ENCODE measurements around the gene MISP3.

The MISP3 gene

GRCh38 chr19:14054099-14054498, 18.5 kb upstream of the MISP3 start:
- no peak for DNase-seq

DNA sequence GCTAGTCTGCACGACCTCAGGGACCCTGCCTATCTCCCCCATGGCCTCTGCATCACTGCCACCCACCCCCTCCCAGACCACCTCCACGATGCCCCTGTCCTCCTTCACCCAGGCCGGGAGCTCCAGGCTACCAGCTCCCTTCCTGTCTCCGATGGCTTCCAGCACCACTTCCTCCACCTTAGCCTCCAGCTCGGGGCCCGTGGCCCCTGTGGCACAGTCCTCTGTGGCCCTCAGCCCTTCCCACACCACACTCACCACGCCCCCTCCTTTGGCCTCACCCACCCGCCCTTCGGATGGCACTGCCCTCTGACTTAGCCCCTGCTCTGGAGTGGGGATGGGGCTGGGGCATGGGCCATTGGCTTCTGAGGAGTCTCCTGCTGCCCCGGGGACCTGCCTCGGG, 17.9 kb upstream of the MISP3 start:
- DNase-seq, result no peak

GRCh38 chr19:14055396-14055795, 17.2 kb upstream of the MISP3 start:
- no peak for DNase-seq

- no peak for DNase-seq
These were observed 16.4 kb upstream of the MISP3 start for GRCh38 chr19:14056069-14056666.

GRCh38 chr19:14056741-14057356, 15.7 kb upstream of the MISP3 start:
- no peak for DNase-seq

DNA sequence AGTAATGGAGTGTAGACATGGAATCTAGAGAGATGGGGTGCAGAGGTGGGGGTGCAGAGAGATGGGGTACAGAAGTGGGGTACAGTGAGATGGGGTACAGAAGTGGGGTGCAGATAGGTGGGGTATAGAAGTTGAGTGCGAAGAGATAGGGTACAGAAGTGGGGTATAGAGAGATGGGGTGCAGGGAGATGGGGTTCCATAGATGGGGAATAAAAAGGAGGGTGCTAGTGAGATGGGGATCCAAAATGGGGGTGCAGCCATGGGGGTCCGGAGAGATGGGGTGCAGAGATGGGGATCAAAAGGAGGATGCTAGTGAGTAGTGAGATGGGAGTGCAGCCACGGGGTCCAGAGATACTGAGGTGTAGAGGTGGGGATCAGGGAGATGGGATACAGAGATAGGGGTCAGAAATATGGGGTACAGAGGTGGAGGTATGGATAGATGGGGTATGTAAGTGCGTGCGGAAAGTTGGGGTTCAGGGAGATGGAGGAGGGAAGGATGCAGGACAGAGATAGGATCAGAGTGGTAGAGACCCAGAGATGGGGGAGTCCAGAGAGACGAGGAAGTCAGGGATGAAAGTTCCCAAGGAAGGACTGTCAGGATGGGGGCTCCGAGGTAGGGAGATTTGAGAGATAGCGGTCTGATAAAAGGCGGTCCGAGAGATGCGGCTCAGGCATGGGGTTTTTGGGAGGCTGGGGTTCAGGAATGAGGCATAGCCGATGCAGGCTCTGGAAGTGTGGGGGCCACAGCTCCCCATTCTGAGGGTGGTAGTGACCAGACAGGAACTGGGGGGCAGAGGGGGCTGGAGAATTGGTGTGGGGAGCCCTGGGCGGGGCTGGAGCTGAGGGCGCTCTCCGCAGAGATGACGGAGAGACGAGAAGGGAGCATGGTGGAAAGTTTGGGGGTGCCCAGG, 14.1 kb upstream of the MISP3 start:
- no peak for DNase-seq

GRCh38 chr19:14059093-14059480, 13.5 kb upstream of the MISP3 start:
- no peak for DNase-seq

GRCh38 chr19:14059652-14060155, 12.9 kb upstream of the MISP3 start:
- DNase-seq, result no peak

GRCh38 chr19:14061081-14061749, 11.4 kb upstream of the MISP3 start:
- no peak for DNase-seq

DNA sequence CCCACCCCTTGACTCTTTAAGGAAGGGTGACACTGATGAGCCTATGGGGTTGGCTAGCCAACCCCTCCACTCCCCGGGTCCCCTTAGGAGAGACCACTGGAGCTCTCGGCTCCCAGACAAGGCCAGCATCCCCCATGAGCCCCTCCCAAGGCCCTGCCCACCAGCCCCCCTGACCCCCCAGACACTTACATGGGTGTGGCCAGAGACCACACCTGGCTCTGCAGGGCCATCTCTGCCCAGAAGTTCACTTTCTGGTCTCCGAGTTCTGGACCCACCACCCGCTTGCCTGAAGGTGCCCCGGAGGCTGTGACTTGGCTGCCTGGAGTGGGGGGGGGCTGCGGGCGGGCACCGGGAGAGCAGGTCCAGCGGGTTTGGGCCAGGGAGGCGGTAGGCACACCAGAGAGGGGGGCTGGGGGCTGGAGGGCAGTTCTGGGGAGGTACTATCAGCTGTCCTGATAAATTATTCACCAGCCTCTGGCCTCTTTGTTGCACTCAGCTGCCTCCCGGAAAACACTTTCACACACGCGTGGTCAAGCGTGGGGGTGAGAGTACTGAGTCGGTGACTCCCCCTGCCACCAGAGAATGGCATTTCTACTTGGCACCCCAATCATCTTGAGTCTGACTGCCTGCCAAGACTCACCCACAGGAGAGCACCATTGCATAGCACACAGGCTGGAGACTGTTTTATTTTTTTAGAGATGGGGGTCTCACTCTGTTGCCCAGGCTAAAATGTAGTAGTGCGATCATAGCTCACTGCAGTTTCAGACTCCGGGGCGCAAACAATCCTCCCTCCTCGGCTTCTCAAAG, 10.6 kb upstream of the MISP3 start, which contains the start of gene PALM3:
Gene PALM3, minus strand, starts transcription at position 326 of the 807 bp plus-strand sequence. Its CDS starts 96 bp downstream, at position 230.
- no peak for DNase-seq

- no peak for DNase-seq
These were observed 10.1 kb upstream of the MISP3 start for GRCh38 chr19:14062558-14062855.

GRCh38 chr19:14063105-14063504, 9.5 kb upstream of the MISP3 start:
- no peak for DNase-seq

GRCh38 chr19:14066134-14066533, 6.5 kb upstream of the MISP3 start:
- DNase-seq, result no peak

DNA sequence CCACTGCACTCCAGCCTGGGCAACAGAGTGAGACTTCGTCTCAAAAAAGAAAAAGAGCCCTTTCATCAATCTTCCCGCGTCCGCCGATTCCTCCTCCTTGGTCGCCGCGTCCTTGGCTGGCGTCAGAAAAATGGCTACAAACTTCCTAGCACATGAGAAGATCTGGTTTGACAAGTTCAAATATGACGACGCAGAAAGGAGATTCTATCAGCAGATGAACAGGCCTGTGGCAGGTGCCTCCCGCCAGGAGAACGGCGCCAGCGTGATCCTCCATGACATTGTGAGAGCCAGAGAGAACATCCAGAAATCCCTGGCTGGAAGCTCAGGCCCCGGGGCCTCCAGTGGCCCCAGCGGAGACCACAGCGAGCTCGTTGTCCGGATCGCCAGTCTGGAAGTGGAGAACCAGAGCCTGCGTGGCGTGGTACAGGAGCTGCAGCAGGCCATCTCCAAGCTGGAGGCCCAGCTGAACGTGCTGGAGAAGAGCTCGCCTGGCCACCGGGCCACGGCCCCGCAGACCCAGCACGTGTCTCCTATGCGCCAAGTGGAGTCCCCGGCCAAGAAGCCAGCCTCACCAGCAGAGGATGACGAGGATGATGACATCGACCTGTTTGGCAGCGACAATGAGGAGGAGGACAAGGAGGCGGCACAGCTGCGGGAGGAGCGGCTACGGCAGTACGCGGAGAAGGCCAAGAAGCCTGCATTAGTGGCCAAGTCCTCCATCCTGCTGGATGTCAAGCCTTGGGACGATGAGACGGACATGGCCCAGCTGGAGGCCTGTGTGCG, 2.1 kb upstream of the MISP3 start:
- no peak for DNase-seq

DNA sequence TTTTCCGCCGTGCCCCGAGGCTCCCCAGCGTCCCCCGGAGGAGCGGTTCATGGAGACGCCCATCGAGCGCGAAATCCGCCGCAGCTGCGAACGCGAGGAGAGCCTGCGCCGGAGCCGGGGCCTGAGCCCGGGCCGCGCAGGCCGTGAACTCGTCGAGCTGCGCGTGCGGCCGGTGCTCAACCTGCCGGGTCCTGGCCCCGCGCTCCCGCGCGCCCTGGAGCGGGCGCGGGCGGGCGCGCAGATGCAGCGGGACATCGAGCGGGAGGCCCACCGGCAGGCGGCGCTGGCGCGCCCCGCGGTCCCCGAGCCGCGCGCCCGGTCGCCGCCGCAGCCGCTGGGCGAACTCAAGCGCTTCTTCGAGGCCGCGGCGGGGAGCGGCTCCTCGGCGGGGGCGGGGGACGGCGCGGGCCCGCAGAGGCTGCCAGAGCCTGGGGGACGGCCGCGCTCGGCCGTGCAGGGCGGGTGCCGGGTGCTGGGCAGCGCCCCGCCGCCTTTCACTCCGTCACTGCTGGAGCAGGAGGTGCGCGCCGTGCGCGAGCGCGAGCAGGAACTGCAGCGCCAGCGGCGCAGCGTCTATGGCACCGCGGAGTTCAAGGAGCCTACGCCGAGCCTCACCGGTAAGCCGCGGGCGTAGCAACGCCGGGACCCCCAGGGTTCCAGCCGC, 807 bp downstream of the MISP3 start:
- peak; percentile 40 for DNase-seq

DNA sequence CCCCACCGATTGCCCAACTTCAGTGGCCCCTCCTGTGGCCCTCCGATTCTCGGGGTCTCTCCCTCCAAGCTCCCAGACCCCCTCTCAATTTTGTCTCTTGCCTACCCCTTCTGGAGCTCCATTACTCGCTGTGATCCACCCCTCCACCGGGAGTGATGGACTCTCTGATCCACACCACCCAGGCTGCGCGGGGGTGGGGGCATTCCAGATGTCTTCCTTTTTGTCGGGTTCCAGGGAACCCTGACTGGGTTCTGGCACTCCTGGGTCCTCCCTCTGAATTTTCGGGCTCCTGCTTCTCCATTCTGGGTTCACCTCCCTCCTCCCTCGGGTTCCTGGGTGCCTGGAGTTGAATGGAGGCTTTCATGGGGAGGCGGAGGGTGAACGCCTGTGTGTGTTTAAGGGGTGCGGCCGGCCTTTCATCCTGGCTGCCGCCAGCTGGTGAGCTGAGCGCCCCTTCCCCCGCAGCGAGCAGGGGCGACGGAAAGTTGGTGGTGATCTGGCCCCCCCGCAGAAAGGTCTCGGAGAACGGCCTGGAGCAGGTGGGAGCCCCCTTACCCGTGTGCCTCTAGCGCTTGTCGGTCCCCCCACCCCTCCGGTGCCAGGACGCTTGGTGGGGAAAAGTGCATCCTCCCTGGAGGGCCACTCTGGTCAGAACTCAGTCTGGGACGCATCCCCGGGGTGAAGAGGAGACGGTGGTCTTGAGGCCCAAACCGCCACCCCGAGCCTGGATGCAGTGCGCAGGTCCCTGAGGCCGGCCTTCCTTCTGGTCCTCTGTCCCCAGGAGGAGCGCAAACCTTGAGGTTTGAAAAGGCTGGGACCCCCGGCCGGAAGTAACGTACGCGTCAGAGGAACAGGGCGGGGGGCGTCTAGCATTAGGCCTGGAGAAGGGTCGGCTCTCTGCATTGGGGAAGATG, 1.6 kb downstream of the MISP3 start:
- no peak for DNase-seq

DNA sequence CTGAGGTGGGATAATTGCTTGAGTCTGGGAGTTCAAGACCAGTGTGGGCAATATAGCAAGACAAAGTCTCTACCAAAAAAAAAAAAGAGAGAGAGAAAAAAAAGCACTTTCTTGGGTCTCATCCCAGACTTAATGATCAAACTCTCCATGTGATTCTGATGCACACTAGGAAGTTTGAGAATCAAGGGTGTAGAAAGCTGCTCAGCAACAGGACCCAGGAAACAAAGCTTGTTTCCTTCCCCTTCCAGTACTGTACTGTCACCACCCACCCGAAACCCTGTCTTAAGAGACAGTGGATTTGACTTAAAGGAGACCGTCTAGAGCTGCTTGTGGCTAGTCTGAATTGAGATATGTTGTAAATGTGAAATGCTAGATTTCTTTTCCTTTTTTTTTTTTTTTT, 5.8 kb downstream of the MISP3 start:
- DNase-seq, result no peak

- peak; percentile 99 for DNase-seq
These were observed 8.6 kb downstream of the MISP3 start for GRCh38 chr19:14080887-14081796.
